Subcutaneous adipose tissue (tissue), 4 donors: ENCODE results near the gene NFIX. TPM values are rescaled to one million over a fixed set of nuclear protein-coding genes. Genes with fewer than 3 reads are reported as not detected.

Experiments
- total RNA-seq, 4 donors: library from RNA; depleted of rRNA; stranded (reverse); fragments of >200 nt; gene quantifications; one replicate each; pipeline ENCODE4 v1.1.0, GENCODE V29; 2016
- TF ChIP-seq, protein P1 (sequence below): fragments of 450-650 bp; IDR thresholded peaks from one replicate; pipeline ENCODE4 v1.5.1; 2016; ENCODE audit warnings: low read depth, mild to moderate bottlenecking, control low read depth, antibody characterized with exemption, moderate library complexity

The NFIX gene
- total RNA-seq, 4 donors from 2014 or later, result 32.8 to 102 (median 47.0) TPM

DNA sequence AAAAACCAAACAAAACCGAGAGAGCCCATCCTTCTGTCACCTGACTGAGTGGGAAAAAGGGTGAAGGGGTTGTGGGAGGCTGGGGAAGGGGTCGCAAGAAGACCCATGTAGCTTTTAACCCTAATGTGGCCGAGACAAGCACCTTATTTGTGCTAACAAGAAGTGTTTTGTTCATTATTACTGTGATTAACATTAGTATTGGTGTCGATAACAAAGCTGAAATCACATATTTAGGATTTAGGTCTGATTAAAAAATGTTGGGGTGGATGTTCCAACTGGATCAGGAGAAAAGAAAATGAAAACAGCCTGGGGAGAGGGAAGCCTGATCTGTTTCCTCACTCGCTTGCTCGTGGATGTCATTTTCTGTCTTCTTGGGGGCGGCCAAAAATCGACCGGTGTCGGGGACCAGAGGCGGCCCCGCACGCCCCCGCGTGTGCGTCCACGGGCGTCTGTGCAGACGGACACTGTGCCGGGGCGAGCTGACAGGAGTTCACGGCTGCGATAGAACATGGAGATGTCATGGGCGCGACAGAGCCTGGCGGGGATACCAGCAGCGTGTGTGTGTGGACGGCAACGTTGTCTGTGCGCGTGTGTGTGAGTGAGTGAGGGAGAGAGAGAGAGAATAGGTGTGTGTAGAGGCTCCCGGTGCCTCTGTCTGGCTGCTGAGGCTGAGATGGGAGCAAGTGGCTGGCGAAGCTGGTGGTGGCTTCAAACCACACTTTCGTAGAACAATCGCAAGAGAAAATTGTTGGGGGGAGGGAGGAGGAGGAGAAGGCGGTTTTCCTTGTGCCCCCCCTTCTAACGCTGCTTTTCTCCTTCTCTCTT is 29.1 kb downstream of the NFIX start:
- TF ChIP-seq, protein P1, sequence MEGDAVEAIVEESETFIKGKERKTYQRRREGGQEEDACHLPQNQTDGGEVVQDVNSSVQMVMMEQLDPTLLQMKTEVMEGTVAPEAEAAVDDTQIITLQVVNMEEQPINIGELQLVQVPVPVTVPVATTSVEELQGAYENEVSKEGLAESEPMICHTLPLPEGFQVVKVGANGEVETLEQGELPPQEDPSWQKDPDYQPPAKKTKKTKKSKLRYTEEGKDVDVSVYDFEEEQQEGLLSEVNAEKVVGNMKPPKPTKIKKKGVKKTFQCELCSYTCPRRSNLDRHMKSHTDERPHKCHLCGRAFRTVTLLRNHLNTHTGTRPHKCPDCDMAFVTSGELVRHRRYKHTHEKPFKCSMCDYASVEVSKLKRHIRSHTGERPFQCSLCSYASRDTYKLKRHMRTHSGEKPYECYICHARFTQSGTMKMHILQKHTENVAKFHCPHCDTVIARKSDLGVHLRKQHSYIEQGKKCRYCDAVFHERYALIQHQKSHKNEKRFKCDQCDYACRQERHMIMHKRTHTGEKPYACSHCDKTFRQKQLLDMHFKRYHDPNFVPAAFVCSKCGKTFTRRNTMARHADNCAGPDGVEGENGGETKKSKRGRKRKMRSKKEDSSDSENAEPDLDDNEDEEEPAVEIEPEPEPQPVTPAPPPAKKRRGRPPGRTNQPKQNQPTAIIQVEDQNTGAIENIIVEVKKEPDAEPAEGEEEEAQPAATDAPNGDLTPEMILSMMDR, result no peak

DNA sequence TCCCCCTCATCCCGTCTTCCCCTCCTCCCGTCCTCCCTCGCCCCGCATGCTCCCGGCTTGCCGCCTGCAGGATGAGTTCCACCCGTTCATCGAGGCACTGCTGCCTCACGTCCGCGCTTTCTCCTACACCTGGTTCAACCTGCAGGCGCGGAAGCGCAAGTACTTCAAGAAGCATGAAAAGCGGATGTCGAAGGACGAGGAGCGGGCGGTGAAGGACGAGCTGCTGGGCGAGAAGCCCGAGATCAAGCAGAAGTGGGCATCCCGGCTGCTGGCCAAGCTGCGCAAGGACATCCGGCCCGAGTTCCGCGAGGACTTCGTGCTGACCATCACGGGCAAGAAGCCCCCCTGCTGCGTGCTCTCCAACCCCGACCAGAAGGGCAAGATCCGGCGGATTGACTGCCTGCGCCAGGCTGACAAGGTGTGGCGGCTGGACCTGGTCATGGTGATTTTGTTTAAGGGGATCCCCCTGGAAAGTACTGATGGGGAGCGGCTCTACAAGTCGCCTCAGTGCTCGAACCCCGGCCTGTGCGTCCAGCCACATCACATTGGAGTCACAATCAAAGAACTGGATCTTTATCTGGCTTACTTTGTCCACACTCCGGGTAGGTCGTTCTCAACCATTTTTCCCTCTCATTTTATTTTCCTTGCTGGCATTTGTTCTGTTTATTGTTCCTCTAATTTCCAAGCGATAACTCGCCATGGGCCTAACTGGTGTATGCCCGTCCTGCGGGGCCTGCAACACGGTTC is 29.8 kb downstream of the NFIX start:
- TF ChIP-seq, protein P1, result no peak

DNA sequence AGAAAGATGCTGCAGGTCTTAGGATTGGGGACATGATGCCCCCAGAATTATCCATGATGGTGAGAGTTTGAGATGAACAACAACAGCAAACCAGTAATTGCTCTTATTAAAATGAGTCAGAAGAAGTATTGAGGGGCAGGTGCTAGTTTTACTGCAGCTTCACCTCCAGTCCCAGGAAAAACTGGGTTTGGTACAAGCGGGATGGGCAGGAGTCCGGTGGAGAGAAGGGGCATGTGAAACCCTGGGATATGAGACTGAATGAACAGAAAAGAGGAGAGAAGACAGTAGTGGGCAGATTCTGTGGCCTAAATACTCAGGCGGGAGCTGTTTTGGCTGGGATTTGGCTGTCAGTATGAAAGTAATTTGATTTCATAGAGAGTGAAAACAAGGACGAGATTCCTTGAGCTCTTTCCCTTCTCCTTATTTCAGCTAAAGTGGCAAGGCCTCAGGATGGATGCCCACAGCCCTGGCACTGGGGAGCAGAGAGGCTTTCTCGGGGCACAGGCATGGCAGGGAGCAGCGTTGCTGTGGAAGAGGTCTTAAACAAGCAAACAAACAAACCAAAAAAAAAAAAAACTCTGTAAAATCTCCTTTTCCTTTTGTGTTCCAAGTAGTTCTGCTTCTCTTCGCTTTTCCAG is 30.7 kb downstream of the NFIX start:
- TF ChIP-seq, protein P1, result no peak

DNA sequence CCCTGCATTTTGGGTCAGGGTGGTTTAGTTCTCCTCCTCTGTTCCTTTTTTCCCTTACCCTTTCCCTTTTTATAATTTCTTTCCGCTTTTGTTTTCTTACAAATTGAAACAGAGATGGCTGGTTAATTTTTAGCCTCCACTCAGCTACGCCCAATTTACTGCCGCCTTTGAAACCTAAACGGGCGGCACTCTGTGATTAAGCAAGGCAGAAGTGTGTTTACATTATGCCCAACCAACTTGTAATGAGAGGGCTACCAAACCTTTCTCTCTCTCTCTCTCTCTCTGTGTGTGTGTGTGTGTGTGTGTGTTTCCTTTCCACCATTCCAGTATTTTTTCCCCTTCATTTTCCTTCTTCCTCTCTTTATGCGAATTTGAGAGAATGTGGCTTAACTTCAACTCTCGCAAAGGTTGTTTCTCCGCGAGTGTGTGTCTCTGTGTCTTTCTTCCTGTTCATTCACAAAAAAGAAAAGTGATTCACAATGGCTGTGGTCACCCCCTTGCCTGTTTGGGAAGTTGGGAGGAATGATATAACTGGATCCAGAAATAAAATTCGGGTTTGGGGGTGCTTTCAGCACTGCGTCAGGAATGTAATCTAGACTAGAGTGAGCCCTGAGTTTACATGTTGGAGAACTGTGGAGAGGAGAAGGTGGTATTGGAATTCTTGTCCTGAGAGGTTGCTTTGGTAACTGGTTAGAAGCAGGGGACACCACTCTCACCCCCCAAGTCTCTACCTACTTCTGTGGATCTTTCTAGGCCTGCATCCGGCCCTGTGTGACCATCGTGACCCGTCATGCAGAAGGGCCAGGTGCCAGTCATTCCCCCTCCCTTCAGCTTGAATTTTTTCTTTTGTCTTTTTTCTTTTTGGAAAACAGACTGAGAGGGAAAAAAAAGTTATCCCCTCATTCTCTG is 31.4 kb downstream of the NFIX start:
- TF ChIP-seq, protein P1, result no peak

DNA sequence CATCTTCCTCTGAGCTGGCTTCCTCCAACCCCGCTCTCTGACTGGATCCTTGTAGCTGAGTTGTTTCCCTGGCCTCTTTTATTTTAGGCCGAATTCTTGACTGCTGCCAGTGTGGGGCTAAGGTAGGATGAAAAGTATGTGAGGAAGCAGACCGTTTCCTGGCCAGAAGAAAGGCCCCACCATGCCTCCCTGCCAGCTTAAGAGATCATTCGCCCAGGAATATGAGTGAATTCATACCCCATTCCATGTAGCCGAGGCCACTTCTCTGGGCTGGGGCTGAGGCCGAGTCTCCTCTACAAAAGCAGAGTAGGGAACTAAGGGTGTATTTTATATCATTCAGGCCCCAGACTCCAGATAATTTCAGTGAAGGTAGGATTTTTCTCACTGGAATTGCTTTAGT is 32.3 kb downstream of the NFIX start:
- TF ChIP-seq, protein P1, result no peak

DNA sequence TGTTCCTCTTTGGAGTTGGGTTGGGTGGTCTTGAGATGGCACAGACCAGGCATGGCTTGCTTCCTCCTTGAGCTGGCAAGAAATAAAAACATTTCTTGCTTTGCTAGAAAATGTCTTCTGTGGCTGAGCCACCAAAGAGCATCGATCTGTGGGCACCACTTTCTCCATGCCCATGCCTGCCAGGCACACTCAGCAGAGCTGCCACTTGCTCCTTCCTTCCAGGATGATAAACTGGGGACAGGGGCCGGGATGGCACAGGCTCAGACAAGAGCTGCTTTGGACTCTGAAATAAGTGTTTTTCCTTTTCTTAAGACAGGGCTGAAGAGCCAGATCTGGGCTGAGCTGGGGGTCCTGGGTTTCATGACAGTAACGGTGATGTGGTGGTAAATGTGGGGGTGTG is 32.8 kb downstream of the NFIX start:
- TF ChIP-seq, protein P1, result no peak
